ENCODE data around the gene NR2F1. TPM values are rescaled to one million over a fixed set of nuclear protein-coding genes. Genes with fewer than 3 reads are reported as not detected.

NR2F1 gene
- total and polyA plus RNA-seq, 2 experiments from 2014 or later = 0.13 to 1.3 TPM

DNA sequence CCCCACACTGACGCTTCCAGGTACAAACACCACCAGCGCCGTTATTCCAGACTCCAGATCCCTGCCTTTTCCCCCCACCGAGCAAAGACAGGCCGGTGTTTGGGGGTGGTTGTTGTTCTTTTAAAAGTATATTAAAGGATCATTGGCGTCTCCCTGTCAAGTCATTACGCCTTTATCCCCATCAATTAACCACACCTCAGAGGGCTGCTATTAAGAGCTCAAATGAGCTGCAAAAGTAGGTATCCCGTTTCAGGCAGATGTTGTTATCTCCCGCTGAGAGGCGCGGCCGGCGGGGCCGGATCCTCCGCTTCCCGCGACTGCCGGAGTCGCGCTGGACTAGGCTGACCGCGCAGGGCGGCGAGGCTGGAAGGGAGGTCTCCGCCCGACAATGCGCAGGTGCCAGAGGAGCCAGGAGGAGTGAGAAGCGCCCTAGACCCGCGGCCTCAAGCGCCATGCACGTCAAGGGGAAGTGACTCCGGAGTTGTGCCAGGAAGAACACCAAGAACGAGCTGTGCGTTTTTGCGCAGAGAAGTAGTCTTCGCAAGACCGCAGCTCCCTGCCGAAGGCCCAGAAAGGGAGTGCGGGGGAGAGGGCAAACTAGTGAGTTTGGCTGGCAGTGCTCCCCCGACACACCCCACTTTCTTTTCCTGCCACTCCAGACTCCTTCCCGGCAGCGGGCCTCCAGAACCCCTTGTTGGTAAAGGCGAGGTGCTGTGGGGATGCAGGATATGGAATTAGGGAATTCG lies 10.2 kb upstream of the NR2F1 start:
- Histone ChIP-seq H3K27ac (no peak overlapping the region), H3K9me3 (ENCODE audit: low read depth) (no peaks in the 10 kb centered on the region), H3K4me3 (no peak overlapping the region), H3K36me3 (no peaks in the 10 kb centered on the region), H3K4me1 (ENCODE audit: low read depth) (peaks cover 9% of the 10 kb centered on the region), H3K27me3 (peaks cover 100% of the 10 kb centered on the region)
- peak in 1 of 2 donors; percentile 72 for DNase-seq (ENCODE audit: low read depth in 1 of 2, low spot score in 1 of 2)
- TF ChIP-seq, protein P1, sequence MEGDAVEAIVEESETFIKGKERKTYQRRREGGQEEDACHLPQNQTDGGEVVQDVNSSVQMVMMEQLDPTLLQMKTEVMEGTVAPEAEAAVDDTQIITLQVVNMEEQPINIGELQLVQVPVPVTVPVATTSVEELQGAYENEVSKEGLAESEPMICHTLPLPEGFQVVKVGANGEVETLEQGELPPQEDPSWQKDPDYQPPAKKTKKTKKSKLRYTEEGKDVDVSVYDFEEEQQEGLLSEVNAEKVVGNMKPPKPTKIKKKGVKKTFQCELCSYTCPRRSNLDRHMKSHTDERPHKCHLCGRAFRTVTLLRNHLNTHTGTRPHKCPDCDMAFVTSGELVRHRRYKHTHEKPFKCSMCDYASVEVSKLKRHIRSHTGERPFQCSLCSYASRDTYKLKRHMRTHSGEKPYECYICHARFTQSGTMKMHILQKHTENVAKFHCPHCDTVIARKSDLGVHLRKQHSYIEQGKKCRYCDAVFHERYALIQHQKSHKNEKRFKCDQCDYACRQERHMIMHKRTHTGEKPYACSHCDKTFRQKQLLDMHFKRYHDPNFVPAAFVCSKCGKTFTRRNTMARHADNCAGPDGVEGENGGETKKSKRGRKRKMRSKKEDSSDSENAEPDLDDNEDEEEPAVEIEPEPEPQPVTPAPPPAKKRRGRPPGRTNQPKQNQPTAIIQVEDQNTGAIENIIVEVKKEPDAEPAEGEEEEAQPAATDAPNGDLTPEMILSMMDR (IDR thresholded peaks at IDR 0.05; ENCODE audit: low read depth, low read length) = no peak

DNA sequence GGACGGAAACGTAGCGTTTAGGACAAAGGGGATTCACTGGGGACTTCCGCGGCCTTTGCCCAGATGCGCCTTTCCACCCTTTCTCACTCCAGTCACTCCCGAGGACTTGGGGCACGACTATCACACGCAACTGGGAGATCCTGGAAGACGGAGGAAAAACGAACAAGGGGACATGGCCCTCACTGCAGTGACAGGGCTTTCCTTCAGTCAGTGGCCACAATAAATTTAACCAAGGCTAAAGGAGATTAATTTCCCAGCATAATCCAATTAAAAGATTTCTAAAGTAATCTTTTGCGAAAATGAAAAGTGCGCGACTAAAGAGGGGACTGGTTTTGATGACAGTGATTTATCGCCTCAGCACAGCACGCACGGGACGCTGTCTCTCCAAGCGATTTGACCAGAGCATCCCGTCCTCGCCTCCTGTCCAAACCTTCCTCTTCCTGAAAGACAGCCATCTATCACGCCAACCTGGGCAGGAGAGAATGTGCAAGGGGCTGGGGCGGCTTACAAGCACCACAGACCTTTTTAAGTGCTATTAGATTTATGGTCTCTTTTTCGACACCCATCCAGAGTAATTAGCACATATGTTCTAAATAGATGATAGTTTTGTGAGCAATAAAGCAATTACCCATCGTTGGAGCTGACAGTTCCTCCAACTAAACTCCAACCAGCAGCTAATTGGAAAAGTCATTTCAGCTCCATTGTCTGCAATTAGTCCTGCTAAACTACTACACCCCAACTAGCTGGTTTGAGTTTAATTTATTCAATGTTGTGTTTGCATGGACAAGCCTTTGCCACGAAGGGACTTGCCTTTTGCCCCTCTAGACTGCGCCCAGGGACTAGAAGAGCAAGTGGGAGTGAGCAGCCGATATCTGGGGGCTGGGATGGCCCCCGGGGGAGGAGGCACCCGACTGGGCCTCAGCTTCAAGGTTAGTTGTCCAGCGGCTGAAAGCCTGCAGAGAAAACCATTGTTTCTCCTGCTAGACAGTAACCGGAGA lies 9.4 kb upstream of the NR2F1 start:
- no peak for DNase-seq (ENCODE audit: low read depth in 1 of 2, low spot score in 1 of 2)
- peaks cover 9% of the 10 kb centered on the region for H3K4me1 ChIP-seq (ENCODE audit: low read depth)
- TF ChIP-seq, protein P1 (IDR thresholded peaks at IDR 0.05; ENCODE audit: low read depth, low read length) = no peak
- H3K27ac ChIP-seq = no peak overlapping the region
- H3K27me3 ChIP-seq = peaks cover 100% of the 10 kb centered on the region
- H3K9me3 ChIP-seq (ENCODE audit: low read depth) = no peaks in the 10 kb centered on the region
- H3K4me3 ChIP-seq = no peak overlapping the region
- H3K36me3 ChIP-seq = no peaks in the 10 kb centered on the region

DNA sequence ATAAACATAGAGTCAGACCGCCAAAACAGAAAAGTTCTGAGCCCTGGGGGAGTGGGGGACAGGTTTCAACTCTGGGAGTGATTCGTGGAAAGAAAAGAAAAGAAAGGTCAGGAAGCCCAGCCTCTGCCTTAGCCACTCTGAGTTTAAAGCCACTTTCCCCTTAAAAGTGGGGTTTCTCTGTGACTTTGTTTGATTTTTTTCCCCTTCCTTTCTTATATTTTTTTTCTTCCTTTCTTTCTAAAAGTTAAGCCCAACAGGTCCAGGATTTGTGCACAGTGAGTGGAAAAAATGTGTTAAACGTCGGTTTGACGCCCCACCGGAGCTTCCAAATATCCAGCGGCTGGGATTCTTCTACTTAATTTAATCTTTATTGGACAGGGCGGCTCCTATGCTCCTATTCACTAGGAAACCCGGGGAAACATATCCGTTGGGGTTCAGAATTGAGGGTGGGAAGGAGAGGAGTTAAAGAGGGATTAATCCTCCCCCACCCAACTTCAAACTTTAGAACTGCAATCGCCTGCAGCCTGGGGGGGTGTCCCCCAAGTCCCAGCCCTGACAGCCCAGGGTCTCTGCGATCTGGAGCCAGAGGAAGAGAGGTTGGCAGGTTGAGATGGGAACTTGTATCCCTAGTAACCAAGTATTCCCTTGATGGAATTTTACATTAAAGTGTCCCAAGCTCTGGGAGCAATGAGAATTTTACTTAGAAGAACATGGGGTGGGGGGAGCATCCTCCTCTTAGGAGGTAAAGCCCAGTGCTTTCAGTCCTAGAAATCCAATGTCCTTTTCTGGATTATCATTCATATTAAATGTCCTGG lies 8.3 kb upstream of the NR2F1 start:
- H3K4me1 ChIP-seq (ENCODE audit: low read depth) = peaks cover 9% of the 10 kb centered on the region
- no peak overlapping the region for H3K4me3 ChIP-seq
- TF ChIP-seq, protein P1 (IDR thresholded peaks at IDR 0.05; ENCODE audit: low read depth, low read length) = no peak
- no peaks in the 10 kb centered on the region for H3K36me3 ChIP-seq
- H3K27ac ChIP-seq = no peak overlapping the region
- DNase-seq (ENCODE audit: low read depth in 1 of 2, low spot score in 1 of 2) = no peak
- H3K9me3 ChIP-seq (ENCODE audit: low read depth) = no peaks in the 10 kb centered on the region
- peaks cover 100% of the 10 kb centered on the region for H3K27me3 ChIP-seq

DNA sequence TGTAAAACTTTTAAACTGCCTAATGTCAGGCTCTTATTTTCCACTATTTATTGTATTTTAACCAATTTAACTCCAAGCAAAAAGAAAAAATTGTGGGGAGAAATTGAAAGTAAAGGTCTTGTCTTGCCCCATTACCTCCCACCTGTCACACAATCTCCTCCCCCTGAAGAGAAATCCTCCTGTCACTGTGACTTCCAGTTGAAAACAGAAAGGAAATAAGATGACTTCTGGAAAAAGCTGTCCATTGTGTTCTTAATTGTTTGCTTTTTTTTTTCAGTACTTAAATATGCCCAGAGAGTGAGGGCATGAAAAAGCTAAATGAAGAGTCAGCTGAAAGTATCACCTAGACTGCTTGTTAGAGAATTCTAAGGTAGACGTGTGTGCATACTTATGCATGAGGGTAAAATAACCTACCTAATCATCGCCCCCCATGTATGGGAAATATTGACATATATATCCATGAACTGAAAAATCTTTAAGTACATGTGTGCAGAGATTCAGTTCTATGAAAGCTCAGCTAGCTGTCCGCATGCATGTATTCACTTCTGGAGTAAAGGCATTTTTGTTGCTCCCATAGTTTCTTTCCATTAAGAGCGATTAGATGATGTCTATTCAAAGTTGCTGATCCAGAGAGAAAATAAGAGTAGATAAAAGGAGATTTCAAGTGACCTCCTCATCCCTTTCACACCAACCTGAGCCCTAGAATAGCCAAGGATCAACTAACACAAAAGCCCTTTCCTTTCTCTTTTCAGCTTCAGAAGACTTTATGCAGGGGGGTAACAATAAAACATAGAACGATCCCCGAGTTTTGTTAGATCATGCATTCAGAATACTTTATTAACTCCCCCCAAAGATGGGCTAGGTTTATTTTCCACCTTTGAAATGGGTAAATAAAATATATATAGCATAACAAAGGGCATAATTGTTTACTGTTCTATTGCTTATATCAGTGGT lies 7.3 kb upstream of the NR2F1 start:
- H3K4me3 ChIP-seq = no peak overlapping the region
- H3K27me3 ChIP-seq = peaks cover 100% of the 10 kb centered on the region
- peaks cover 17% of the 10 kb centered on the region for H3K4me1 ChIP-seq (ENCODE audit: low read depth)
- no peaks in the 10 kb centered on the region for H3K36me3 ChIP-seq
- DNase-seq (ENCODE audit: low read depth in 1 of 2, low spot score in 1 of 2) = no peak
- TF ChIP-seq, protein P1 (IDR thresholded peaks at IDR 0.05; ENCODE audit: low read depth, low read length) = no peak
- H3K9me3 ChIP-seq (ENCODE audit: low read depth) = no peaks in the 10 kb centered on the region
- no peak overlapping the region for H3K27ac ChIP-seq

Data from cardiac muscle cell (in vitro differentiated cells and primary cell).